HG02642 (cell line): ENCODE measurements around the gene TTLL5.

Source experiments
- ATAC-seq: cut with Tn5 transposase; IDR thresholded peaks from one replicate; pipeline ENCODE4 v1.9.1; 2021; ENCODE audit warnings: mild to moderate bottlenecking; ENCODE audit not compliant: unreplicated experiment, poor library complexity

TTLL5 gene

GRCh38 chr14:75854111-75854799 is 193.2 kb downstream of the TTLL5 start:
- ATAC-seq: no peak

- no peak for ATAC-seq
These were observed 196.2 kb downstream of the TTLL5 start for GRCh38 chr14:75857199-75857598.

GRCh38 chr14:75858362-75858761 is 197.3 kb downstream of the TTLL5 start:
- ATAC-seq: no peak

GRCh38 chr14:75859746-75860145 is 198.7 kb downstream of the TTLL5 start:
- ATAC-seq: no peak

GRCh38 chr14:75860561-75861160 is 199.6 kb downstream of the TTLL5 start:
- ATAC-seq: no peak

GRCh38 chr14:75861161-75861621 is 200.1 kb downstream of the TTLL5 start:
- no peak for ATAC-seq

- ATAC-seq: no peak
These were observed 202.2 kb downstream of the TTLL5 start for GRCh38 chr14:75863221-75863620.

- ATAC-seq: no peak
These were observed 203.3 kb downstream of the TTLL5 start for GRCh38 chr14:75864352-75864751.

- no peak for ATAC-seq
These were observed 204.5 kb downstream of the TTLL5 start for GRCh38 chr14:75865531-75865930.

GRCh38 chr14:75866970-75867369 is 205.9 kb downstream of the TTLL5 start:
- ATAC-seq: no peak

GRCh38 chr14:75871181-75871880 is 210.3 kb downstream of the TTLL5 start:
- no peak for ATAC-seq

- ATAC-seq: peak; percentile 95
These were observed 214.9 kb downstream of the TTLL5 start for GRCh38 chr14:75875958-75876357.

- no peak for ATAC-seq
These were observed 215.5 kb downstream of the TTLL5 start for GRCh38 chr14:75876530-75876929.

GRCh38 chr14:75877292-75877691 is 216.2 kb downstream of the TTLL5 start:
- ATAC-seq: no peak

- ATAC-seq: no peak
These were observed 216.8 kb downstream of the TTLL5 start for GRCh38 chr14:75877884-75878283.

GRCh38 chr14:75879031-75879430 is 218.0 kb downstream of the TTLL5 start:
- ATAC-seq: no peak

- no peak for ATAC-seq
These were observed 219.5 kb downstream of the TTLL5 start for GRCh38 chr14:75880512-75880911.

GRCh38 chr14:75881994-75882393 is 220.9 kb downstream of the TTLL5 start:
- no peak for ATAC-seq

- no peak for ATAC-seq
These were observed 223.2 kb downstream of the TTLL5 start for GRCh38 chr14:75884198-75884611.

GRCh38 chr14:75885829-75886228 is 224.8 kb downstream of the TTLL5 start:
- ATAC-seq: no peak

GRCh38 chr14:75886636-75887348 is 225.7 kb downstream of the TTLL5 start:
- no peak for ATAC-seq
